Common myeloid progenitor, CD34-positive (primary cell): ENCODE measurements around the gene RPS2.

Experiments used
- CTCF ChIA-PET: fragments of 350-600 bp; sonication (Branson Sonifier 250); formaldehyde crosslinking; loops from one replicate; lab custom pipeline; 2021; ENCODE audit warnings: antibody characterized with exemption; lab: Charles Lee
- POLR2A ChIA-PET: fragments of 350-600 bp; sonication (Branson Sonifier 250); formaldehyde crosslinking; loops from one replicate; lab custom pipeline; 2021; ENCODE audit warnings: antibody characterized with exemption; lab: Charles Lee
- DNase-seq, 3 donors: peaks; one replicate each; pipeline versions ENCODE4 v3.0.0 to v3.0.0-alpha.2; 2013
- H3K27ac ChIP-seq, 2 experiments: 1 replicate in 1 of 2; 2 replicates in 1 of 2; pipeline ENCODE4 v1.7.0; 2013; ENCODE audit warnings: inconsistent platforms in 2 of 2, low read length in 2 of 2, mild to moderate bottlenecking in 2 of 2, low read depth in 1 of 2, moderate library complexity in 1 of 2; ENCODE audit not compliant: severe bottlenecking in 2 of 2, insufficient read depth in 1 of 2, poor library complexity in 1 of 2
- H3K27me3 ChIP-seq, 5 experiments: replicated peaks in 2 of 5; 1 replicate in 3 of 5; 2 replicates in 2 of 5; pipeline versions ENCODE4 v1.6.1 to v1.7.0; 2013; ENCODE audit warnings: low read length in 4 of 5, mild to moderate bottlenecking in 2 of 5, moderate library complexity in 2 of 5, inconsistent platforms in 1 of 5; ENCODE audit not compliant: insufficient read depth in 5 of 5, control insufficient read depth in 4 of 5
- H3K36me3 ChIP-seq, 4 experiments: 1 replicate in 2 of 4; 2 replicates in 2 of 4; pipeline versions ENCODE4 v1.6.1 to v1.7.0; 2013; ENCODE audit warnings: low read length in 3 of 4, control low read depth in 1 of 4, mild to moderate bottlenecking in 1 of 4; ENCODE audit not compliant: control insufficient read depth in 4 of 4, insufficient read depth in 4 of 4
- H3K4me1 ChIP-seq, 4 experiments: 1 replicate in 3 of 4; 2 replicates in 1 of 4; pipeline versions ENCODE4 v1.6.1 to v1.7.1; 2013; ENCODE audit warnings: low read length in 3 of 4, mild to moderate bottlenecking in 3 of 4, control low read depth in 1 of 4, inconsistent platforms in 1 of 4, moderate library complexity in 1 of 4; ENCODE audit not compliant: control insufficient read depth in 4 of 4, insufficient read depth in 4 of 4; ENCODE audit errors: control extremely low read depth in 1 of 4
- H3K4me3 ChIP-seq, 7 experiments: 1 replicate in 4 of 7; 2 replicates in 3 of 7; pipeline versions ENCODE4 v1.5.1 to v1.7.0; 2013; ENCODE audit warnings: mild to moderate bottlenecking in 7 of 7, low read length in 6 of 7, moderate library complexity in 6 of 7, inconsistent platforms in 2 of 7, low read depth in 2 of 7, control low read depth in 1 of 7; ENCODE audit not compliant: insufficient read depth in 4 of 7, control insufficient read depth in 1 of 7; ENCODE audit errors: extremely low read depth in 1 of 7
- H3K9me3 ChIP-seq, 5 experiments: 1 replicate in 4 of 5; 2 replicates in 1 of 5; pipeline versions ENCODE4 v1.6.1 to v1.7.1; 2013; ENCODE audit warnings: low read length in 4 of 5, mild to moderate bottlenecking in 2 of 5, inconsistent platforms in 1 of 5, low read depth in 1 of 5, moderate library complexity in 1 of 5; ENCODE audit not compliant: control insufficient read depth in 4 of 5, insufficient read depth in 2 of 5; ENCODE audit errors: control extremely low read depth in 1 of 5
- WGBS: methylation state at CpG from one replicate; pipeline ENCODE4 v1.1.5; 2013; ENCODE audit not compliant: insufficient coverage; 5-methylcytosine and 5-hydroxymethylcytosine counted together

The RPS2 gene

DNA sequence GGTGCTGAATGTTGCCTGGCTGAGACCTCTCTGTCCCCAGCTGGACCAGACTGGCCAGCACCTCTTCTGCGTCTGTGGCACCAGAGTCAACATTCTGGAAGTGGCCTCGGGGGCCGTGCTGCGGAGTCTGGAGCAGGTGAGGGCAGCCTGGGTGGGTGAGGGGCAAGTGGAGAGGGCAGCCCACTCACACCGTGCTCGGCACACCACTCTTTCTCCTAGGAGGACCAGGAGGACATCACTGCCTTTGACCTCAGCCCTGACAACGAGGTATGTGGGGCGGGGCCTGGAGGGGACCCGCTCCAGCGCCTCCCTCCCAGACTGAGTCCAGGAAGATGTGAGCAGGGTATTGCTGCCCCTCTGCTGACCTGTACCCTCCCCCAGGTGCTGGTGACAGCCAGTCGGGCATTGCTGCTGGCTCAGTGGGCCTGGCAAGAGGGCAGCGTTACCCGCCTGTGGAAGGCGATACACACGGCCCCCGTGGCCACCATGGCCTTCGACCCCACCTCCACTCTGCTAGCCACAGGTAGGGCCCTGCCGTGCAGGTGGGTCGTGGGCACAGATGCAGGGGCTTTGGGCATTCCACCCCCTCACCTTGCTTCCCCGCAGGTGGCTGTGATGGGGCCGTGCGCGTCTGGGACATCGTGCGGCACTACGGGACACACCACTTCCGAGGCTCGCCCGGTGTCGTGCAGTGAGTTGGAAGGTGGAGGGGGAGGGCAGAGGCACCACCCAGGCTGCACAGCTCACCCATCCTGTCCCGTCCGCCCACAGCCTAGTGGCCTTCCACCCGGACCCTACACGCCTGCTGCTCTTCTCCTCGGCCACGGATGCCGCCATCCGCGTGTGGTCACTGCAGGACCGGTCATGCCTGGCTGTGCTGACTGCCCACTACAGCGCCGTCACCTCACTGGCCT lies 9.8 kb upstream of the RPS2 start:
- peaks cover 2 to 49% (median 37%) of the 10 kb centered on the region in 4 experiments for H3K36me3 ChIP-seq
- peaks cover 0 to 21% (median 3%) of the 10 kb centered on the region in 5 experiments for H3K27me3 ChIP-seq
- DNase-seq, result no peak
- H3K27ac ChIP-seq, result no peak overlapping the region
- peaks cover 0 to 3% (median 0%) of the 10 kb centered on the region in 5 experiments for H3K9me3 ChIP-seq
- no peak overlapping the region for H3K4me3 ChIP-seq
- H3K4me1 ChIP-seq, result peaks cover 0 to 24% (median 22%) of the 10 kb centered on the region in 4 experiments
- ChIA-PET POLR2A (interaction anchor here (1.4 kb wide), 1 partner anchor 10 kb away, joined by 6 read pairs; the partner anchor contains the start of gene RPS2), CTCF (no interaction called here)
- 99% methylated on average over 30 of the region's 42 CpGs for WGBS

DNA sequence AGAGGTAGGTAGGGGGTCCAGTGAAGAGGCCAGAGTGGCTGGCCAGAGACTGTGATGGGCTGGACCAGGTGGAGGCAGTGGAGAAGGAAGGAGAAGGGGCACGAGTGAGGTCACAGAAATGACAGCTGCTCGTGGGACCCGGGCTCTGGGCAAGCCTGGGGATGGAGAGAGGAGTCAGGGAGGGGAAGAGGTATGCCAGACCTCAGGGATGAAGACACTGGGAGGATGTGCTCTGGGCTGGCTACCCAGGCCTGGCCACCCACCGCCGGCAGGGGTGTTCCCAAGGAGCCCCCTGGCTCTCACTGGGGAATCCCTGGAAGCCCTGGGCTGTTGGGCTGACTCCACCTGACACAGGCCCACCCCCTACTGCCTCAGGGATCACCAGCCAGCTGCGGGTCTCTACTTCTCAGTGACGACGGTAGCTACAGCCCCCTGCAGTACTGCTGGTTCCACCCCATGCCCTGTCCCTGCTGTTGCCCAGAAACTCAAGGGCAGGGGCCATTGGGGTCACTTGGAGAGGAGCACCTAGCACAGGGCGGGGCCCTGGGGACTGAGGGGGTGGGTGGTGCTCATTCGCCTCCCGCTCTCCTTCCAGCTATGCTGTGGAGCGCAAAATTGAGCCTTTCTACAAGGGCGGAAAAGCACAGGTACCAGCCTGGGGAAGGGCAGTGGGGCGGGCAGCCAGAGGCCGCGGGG lies 9.0 kb upstream of the RPS2 start:
- H3K4me3 ChIP-seq, result no peak overlapping the region
- CTCF ChIA-PET, result no interaction called here

DNA sequence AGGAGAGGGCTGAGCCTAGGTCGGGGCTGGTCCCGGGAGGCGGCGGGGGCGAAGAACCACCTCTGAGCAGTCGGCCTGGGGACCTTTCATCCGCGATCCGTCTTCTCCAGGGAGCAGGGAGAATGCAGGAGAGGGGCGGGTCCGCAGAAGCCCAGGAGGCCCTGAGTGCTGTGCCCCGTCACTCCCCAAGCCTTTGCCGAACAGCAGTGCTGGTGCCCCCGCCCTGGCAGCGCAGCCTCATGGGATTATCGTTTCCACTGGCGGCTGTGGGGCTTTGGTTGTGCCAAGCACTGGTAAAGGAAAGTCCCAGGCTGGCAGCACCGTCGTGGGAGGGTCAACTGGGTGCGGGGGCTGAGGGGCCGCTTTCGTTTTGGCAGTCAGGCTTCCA lies 7.9 kb upstream of the RPS2 start:
- Histone ChIP-seq H3K9me3 (no peaks in the 10 kb centered on the region), H3K27ac (peak overlapping the region in 1 of 2 experiments; percentile 91), H3K4me3 (peak overlapping the region; percentile 75 to 94 (median 85)), H3K4me1 (peaks cover 0 to 24% (median 19%) of the 10 kb centered on the region in 4 experiments), H3K36me3 (peaks cover 2 to 34% (median 27%) of the 10 kb centered on the region in 4 experiments), H3K27me3 (peaks cover 0 to 2% (median 0%) of the 10 kb centered on the region in 5 experiments)
- no peak for DNase-seq
- WGBS, result 4% methylated on average over 21 of the region's 22 CpGs
- ChIA-PET CTCF (no interaction called here), POLR2A (interaction anchor here (1.2 kb wide), 1 partner anchor 12 kb away, joined by 5 read pairs; no protein-coding TSS in a partner anchor)

More for the DNA sequence above, 9.0 kb upstream of the RPS2 start:
- H3K27me3 ChIP-seq, result peaks cover 0 to 13% (median 3%) of the 10 kb centered on the region in 5 experiments
- DNase-seq, result no peak
- peaks cover 0 to 3% (median 0%) of the 10 kb centered on the region in 5 experiments for H3K9me3 ChIP-seq
- peaks cover 2 to 45% (median 35%) of the 10 kb centered on the region in 4 experiments for H3K36me3 ChIP-seq
- peaks cover 0 to 24% (median 19%) of the 10 kb centered on the region in 4 experiments for H3K4me1 ChIP-seq
- WGBS, result 99% methylated on average over 15 of the region's 16 CpGs
- POLR2A ChIA-PET, result interaction anchor here (0.6 kb wide), 1 partner anchor 241 kb away, joined by 3 read pairs; the partner anchor contains the start of gene PGP
- H3K27ac ChIP-seq, result no peak overlapping the region

DNA sequence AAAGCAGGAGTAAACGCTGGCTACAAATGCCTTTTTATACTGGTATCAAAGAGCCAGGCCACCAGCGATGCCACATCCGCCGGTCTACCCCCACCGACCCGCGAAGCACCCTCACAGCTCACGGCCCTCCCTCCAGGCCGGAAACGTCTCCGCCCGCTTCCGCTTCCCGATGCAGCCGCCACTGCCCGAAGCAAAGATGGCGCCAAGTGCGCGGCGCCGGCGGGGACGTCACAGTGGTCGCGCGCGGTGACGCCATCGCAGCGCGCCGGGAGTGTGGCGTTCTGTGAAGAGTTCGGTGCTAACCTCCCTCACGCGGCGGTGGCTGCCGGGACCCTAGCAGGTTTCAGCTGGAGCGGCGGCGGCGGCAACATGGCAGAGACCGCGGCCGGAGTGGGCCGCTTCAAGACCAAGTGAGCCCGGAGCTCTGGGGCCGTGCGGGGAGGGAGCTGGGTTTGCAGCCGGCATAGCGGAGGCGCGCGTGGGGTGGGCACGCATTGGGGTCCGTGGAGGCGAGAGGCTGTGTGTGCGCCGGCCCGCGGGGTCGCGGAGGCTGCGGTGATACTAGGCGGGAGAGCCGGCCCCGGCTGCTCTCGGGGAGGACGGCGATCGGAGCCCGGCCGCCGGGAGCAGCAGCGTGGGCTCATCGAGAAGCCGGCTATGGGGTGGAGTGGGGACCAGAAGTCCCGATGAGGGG lies 7.3 kb upstream of the RPS2 start, which contains the start of gene TBL3:
TBL3 (plus strand) TSS at position 258 of the 694 bp plus-strand sequence; CDS start at position 370, 112 bp downstream.
- H3K4me1 ChIP-seq, result peaks cover 0 to 24% (median 19%) of the 10 kb centered on the region in 4 experiments
- POLR2A ChIA-PET, result interaction anchor here (0.8 to 1.2 kb wide), 6 partner anchors 8 to 663 kb away, joined by 3 to 5 read pairs (median 3); partner anchors contain the start of genes GFER and NDUFB10
- under 1% methylated on average over 78 of the region's 78 CpGs for WGBS

DNA sequence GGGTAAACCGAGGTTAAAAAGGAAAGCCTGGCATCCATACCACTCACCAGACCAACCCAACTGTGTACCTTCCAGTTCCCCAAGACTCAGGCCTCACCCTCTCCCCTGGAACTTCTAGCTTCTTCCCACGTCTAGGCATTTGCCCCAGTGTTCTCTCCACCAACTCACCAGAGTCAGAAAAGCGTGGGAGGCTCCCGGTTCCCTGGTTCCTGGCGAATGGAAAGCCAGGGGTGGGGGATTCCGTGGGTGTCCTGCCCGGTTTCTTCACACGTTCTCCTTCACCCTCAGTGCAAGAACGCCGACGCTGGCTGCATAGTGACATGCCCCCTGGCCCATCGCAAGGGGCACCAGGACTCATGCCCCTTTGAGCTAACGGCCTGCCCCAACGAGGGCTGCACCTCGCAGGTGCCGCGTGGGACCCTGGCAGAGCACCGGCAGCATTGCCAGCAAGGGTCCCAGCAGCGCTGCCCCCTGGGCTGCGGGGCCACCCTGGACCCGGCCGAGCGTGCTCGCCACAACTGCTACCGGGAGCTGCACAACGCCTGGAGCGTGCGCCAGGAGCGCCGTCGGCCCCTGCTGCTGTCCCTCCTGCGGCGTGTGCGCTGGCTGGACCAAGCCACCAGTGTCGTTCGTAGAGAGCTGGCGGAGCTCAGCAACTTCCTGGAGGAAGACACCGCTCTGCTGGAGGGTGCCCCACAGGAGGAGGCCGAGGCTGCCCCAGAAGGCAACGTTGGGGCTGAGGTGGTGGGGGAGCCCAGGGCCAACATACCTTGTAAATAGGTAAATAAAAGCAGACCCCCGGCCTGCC lies 3.7 kb upstream of the RPS2 start:
- CTCF ChIA-PET, result interaction anchor here (0.5 to 1.2 kb wide), 2 partner anchors 20 to 38 kb away, joined by 3 read pairs; no protein-coding TSS in a partner anchor
- Histone ChIP-seq H3K27me3 (no peaks in the 10 kb centered on the region), H3K4me1 (peaks cover 0 to 39% (median 37%) of the 10 kb centered on the region in 4 experiments), H3K4me3 (no peak overlapping the region), H3K27ac (no peak overlapping the region), H3K9me3 (no peaks in the 10 kb centered on the region), H3K36me3 (peaks cover 0 to 8% (median 3%) of the 10 kb centered on the region in 4 experiments)
- DNase-seq, result no peak
- POLR2A ChIA-PET, result no interaction called here
- WGBS, result 92% methylated on average over 39 of the region's 41 CpGs

More for the DNA sequence above, 7.3 kb upstream of the RPS2 start, which contains the start of gene TBL3:
- CTCF ChIA-PET, result interaction anchor here (0.9 to 1.5 kb wide), 4 partner anchors 9 to 109 kb away, joined by 3 to 5 read pairs (median 3); partner anchors contain the start of gene NOXO1
- DNase-seq, result peak; percentile 97 to 99 (median 99)
- Histone ChIP-seq H3K27ac (peak within 1 kb of the TSS; percentile 66 to 91), H3K9me3 (no peaks in the 10 kb centered on the region), H3K36me3 (peaks cover 2 to 28% (median 23%) of the 10 kb centered on the region in 4 experiments), H3K27me3 (no peaks in the 10 kb centered on the region), H3K4me3 (peak within 1 kb of the TSS; percentile 75 to 94 (median 85))
